Heart left ventricle (tissue), 16 donors: ENCODE measurements around the gene TRMT10B. TPM values are rescaled to one million over a fixed set of nuclear protein-coding genes. Genes with fewer than 3 reads are reported as not detected.
"Not testable (repeated sequence)": the region's sequence is repeated elsewhere in the genome, so short reads cannot be mapped to it uniquely, and the experiment has no call there.

ENCODE experiments used
- ATAC-seq, 4 donors: fragments of 200-7000 bp; cut with Tn5 transposase; one replicate each; pipeline ENCODE4 v1.9.1; 2020 to 2022; ENCODE audit warnings: moderate library complexity in 4 of 4, mild to moderate bottlenecking in 3 of 4, moderate number of reproducible peaks in 1 of 4
- DNase-seq, 5 donors: peaks; one replicate each; pipeline ENCODE4 v3.0.0-alpha.2; 2020
- H3K27ac ChIP-seq, 12 donors: fragments of 200-600 bp; sonication (generic) in 4 of 12; one replicate each; pipeline versions ENCODE4 v1.5.0 to v1.8.0; 2016 to 2022; ENCODE audit warnings: mild to moderate bottlenecking in 2 of 12
- H3K27me3 ChIP-seq, 9 donors: fragments of 200-600 bp; sonication (generic) in 2 of 9; one replicate each; pipeline versions ENCODE4 v1.5.1 to v1.8.0; 2016 to 2022; ENCODE audit warnings: mild to moderate bottlenecking in 3 of 9
- H3K36me3 ChIP-seq, 9 donors: fragments of 200-600 bp; sonication (generic) in 2 of 9; one replicate each; pipeline versions ENCODE4 v1.5.0 to v1.8.0; 2018 to 2022; ENCODE audit warnings: mild to moderate bottlenecking in 2 of 9
- H3K4me1 ChIP-seq, 12 donors: fragments of 200-600 bp; sonication (generic) in 4 of 12; one replicate each; pipeline versions ENCODE4 v1.5.0 to v1.8.0; 2016 to 2022; ENCODE audit warnings: mild to moderate bottlenecking in 3 of 12
- H3K4me3 ChIP-seq, 12 donors: fragments of 200-600 bp; sonication (generic) in 4 of 12; one replicate each; pipeline versions ENCODE4 v1.5.0 to v1.8.0; 2017 to 2022; ENCODE audit warnings: mild to moderate bottlenecking in 9 of 12, moderate library complexity in 4 of 12
- H3K9me3 ChIP-seq, 12 donors: fragments of 200-600 bp; sonication (generic) in 4 of 12; one replicate each; pipeline versions ENCODE4 v1.5.0 to v1.8.0; 2016 to 2022; ENCODE audit warnings: mild to moderate bottlenecking in 1 of 12
- CTCF ChIP-seq, 12 donors: fragments of 200-600 bp; sonication (generic) in 4 of 12; IDR thresholded peaks; one replicate each; pipeline versions ENCODE4 v1.5.0 to v1.8.0; 2018 to 2022; ENCODE audit warnings: antibody characterized with exemption in 12 of 12, mild to moderate bottlenecking in 5 of 12
- POLR2A ChIP-seq, 2 donors: fragments of 450-650 bp; IDR thresholded peaks; one replicate each; pipeline ENCODE4 v1.6.1; 2017; ENCODE audit warnings: antibody characterized with exemption in 2 of 2, mild to moderate bottlenecking in 2 of 2, moderate library complexity in 2 of 2
- WGBS, 4 donors: extraction: QIAGEN DNeasy Blood & Tissue Kit in 2 of 4; methylation state at CpG; one replicate each; pipeline versions ENCODE4 v1.1.5 to v1.1.7; 2013 to 2018; 5-methylcytosine and 5-hydroxymethylcytosine counted together
- intact Hi-C, 10 donors: fragments of 100-400 bp; cut with DNase I; formaldehyde crosslinking; loops; one replicate each; pipeline versions ENCODE4 v1.11.1 to v1.14.2; 2022
- polyA plus RNA-seq, 2 donors: library from polyadenylated mRNA; stranded (reverse); fragments of 200-250 nt; gene quantifications; one replicate each; pipeline ENCODE4 v1.2.3, GENCODE V29; 2013
- total RNA-seq, 9 donors: library from RNA; depleted of rRNA in 2 of 9; stranded (reverse); fragments of >200 nt in 2 of 9; fragmentation: NEBNext Ultra II Directional in 3 of 9; extraction: Animal tissue kit (Norgen Biotek cat#: 25700) in 3 of 9; gene quantifications; one replicate each; pipeline versions ENCODE4 v1.1.0 to v1.2.4, GENCODE V29; 2016 to 2023
- donor health status: ischemic (EF 13 %, LVEDD 7.1; RV severe dilation, severe dysfunction).
- donor health status: healthy with polysubstance abuse.
- donor health status: DM: no; HTN: yes; CAD: no.
- donor health status: DM: no; HTN: no; CAD: no.
- donor health status: ischemic (EF 25% LVEDD 6.9; RV normal size, moderate dysfunction).
- donor health status: ischemic (EF 25% LVEDD 5.7; RV mildly dilated, moderate dysfunction).
- donor health status: healthy.
- donor health status: DM: yes; HTN: yes; CAD: no.
- donor health status: ischemic (EF 35%, LVEDD 5.7; RV mildly dilated, moderate dysfunction).
- donor health status: nonischemic (EF 11% LVEDD 7.7; RV severe dilation, severe dysfunction).
- donor health status: DM: yes; HTN: yes; CAD: no.
- donor health status: PGD.
- donor health status: ischemic (EF 29% LVEDD 5.4; RV normal size, mild dysfunction).
- donor health status: nonischemic (EF 23%, LVEDD 6.1; RV moderate dilation, normal function).

TRMT10B gene
- total and polyA plus RNA-seq, 11 donors, result 2.7 to 5.5 (median 3.5) TPM

DNA sequence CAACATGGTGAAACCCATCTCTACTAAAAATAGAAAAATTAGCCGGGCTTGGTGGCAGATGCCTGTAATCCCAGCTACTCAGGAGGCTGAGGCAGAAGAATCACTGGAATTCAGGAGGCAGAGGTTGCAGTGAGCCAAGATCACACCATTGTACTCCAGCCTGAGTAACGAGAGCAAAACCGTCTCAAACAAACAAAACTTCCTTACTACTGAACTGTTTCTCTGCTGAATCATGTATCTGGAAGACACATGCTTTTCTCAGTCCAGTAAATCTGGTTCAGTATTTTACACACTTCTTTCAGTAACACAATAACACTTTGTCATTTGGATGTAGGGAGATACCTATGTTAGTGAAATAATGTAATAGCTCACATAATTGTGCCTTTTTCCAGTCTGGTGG is 7.9 kb downstream of the TRMT10B start:
- WGBS, 4 donors, result 63 to 76% (median 73%) methylated on average over 3 of the region's 3 CpGs
- ATAC-seq, result no peak
- no peaks in the 10 kb centered on the region for H3K27me3 ChIP-seq

GRCh38 chr9:37765263-37765662 is 11.7 kb downstream of the TRMT10B start:
- H3K4me1 ChIP-seq, H3K9me3 ChIP-seq, DNase-seq, H3K27me3 ChIP-seq, H3K4me3 ChIP-seq, ATAC-seq, H3K27ac ChIP-seq: not testable (repeated sequence)
- intact Hi-C loops, result loop anchor here in 1 of 10 donors (10.0 kb wide), 1 partner anchor 180 kb away; no protein-coding TSS in a partner anchor
- H3K36me3 ChIP-seq, result peaks cover 0 to 60% (median 38%) of the 10 kb centered on the region in 9 donors
- WGBS, 4 donors, result 84 to 98% (median 93%) methylated on average over 6 of the region's 6 CpGs

More for the DNA sequence above, 7.9 kb downstream of the TRMT10B start:
- peaks cover 0 to 33% (median 19%) of the 10 kb centered on the region in 9 donors for H3K36me3 ChIP-seq
- intact Hi-C loops, result loop anchor here in 1 of 10 donors (10.0 kb wide), 1 partner anchor 177 kb away; no protein-coding TSS in a partner anchor
- H3K4me1 ChIP-seq, result no peaks in the 10 kb centered on the region
- H3K9me3 ChIP-seq, result no peaks in the 10 kb centered on the region
- no peak for TF ChIP-seq POLR2A (IDR thresholded peaks at IDR 0.05)
- no peak for TF ChIP-seq CTCF (IDR thresholded peaks at IDR 0.05)
- no peak for DNase-seq
- no peak overlapping the region for H3K4me3 ChIP-seq
- no peak overlapping the region for H3K27ac ChIP-seq

DNA sequence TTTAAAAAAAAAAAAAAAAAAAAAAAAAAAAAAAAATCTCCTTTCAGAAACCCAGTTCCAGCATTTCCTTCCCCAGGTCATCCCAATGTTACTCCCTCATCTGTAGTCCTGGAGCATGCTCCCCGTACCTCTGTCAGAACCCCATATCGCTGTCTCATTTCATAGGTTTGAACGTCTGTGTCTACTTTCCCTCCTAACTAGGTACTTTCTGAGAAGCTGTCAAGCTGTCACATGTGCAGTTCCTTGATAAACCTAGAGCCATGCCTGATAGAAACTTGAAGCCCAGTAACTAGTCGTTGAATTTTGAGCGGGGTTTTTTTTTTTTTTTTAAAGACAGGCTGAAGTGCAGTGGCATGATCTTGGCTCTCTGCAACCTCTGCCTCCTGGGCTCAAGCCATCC is 15.7 kb downstream of the TRMT10B start:
- ATAC-seq (no peak), DNase-seq (no peak)
- H3K27ac ChIP-seq, result no peak overlapping the region
- WGBS, 4 donors, result 70 to 85% (median 77%) methylated on average over 5 of the region's 5 CpGs
- H3K4me3 ChIP-seq, result no peak overlapping the region
- H3K27me3 ChIP-seq, result no peaks in the 10 kb centered on the region
- TF ChIP-seq POLR2A (IDR thresholded peaks at IDR 0.05) (no peak), CTCF (IDR thresholded peaks at IDR 0.05) (no peak)
- H3K4me1 ChIP-seq, result no peaks in the 10 kb centered on the region
- intact Hi-C loops, result loop anchor here in 1 of 10 donors (10.0 kb wide), 1 partner anchor 185 kb away; no protein-coding TSS in a partner anchor
- no peaks in the 10 kb centered on the region for H3K9me3 ChIP-seq
- peaks cover 0 to 78% (median 47%) of the 10 kb centered on the region in 9 donors for H3K36me3 ChIP-seq

DNA sequence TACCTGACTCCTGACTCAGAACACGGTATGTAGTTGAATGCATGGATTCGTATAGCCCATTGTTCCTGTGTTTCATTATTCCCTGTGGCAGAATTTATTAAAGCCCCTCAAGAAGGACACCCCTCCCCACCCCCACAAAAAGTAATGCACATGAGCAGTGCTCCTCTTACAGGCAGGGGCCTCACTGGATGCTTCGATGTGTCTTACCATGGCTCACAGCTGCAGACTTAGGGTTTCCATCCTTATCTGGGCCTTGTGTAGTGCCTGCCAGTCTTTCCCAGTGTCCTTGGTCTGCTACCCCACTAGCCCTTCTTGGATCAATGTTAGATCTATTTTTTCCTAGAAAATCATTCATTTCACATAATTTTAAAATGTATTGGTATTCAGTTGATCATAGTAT is 16.4 kb downstream of the TRMT10B start:
- H3K9me3 ChIP-seq, result no peaks in the 10 kb centered on the region
- no peaks in the 10 kb centered on the region for H3K27me3 ChIP-seq
- H3K4me1 ChIP-seq, result no peaks in the 10 kb centered on the region
- 94 to 98% (median 96%) methylated on average over 3 of the region's 3 CpGs for WGBS, 4 donors
- peaks cover 0 to 78% (median 46%) of the 10 kb centered on the region in 9 donors for H3K36me3 ChIP-seq
- H3K27ac ChIP-seq, result no peak overlapping the region
- intact Hi-C loops, result loop anchor here in 2 of 10 donors (10.0 kb wide), 1 partner anchor 185 kb away; no protein-coding TSS in a partner anchor
- no peak overlapping the region for H3K4me3 ChIP-seq
- no peak for DNase-seq
- ATAC-seq, result no peak
- no peak for TF ChIP-seq CTCF (IDR thresholded peaks at IDR 0.05)
- no peak for TF ChIP-seq POLR2A (IDR thresholded peaks at IDR 0.05)
